22Rv1 (cell line): ENCODE data around the gene ARID3A.

Source experiments
- H3K27ac ChIP-seq: fragments of 450-650 bp; 2 replicates; pipeline ENCODE4 v1.5.1; 2017
- CTCF ChIP-seq: fragments of 450-650 bp; IDR thresholded peaks from 2 replicates; pipeline ENCODE4 v1.5.1; 2017; ENCODE audit warnings: mild to moderate bottlenecking
- ZFX ChIP-seq: fragments of 450-650 bp; IDR thresholded peaks from 2 replicates; pipeline ENCODE4 v1.6.1; 2017; ENCODE audit warnings: antibody characterized with exemption, borderline replicate concordance

Gene ARID3A

GRCh38 chr19:1007399-1008251 lies 81.8 kb downstream of the ARID3A start:
- TF ChIP-seq ZFX (no peak), CTCF (no peak)
- H3K27ac ChIP-seq, result no peak overlapping the region

- no peak overlapping the region for H3K27ac ChIP-seq
- no peak for TF ChIP-seq CTCF
- TF ChIP-seq ZFX, result no peak
Observed at GRCh38 chr19:1008268-1009040, 82.6 kb downstream of the ARID3A start.

GRCh38 chr19:1009041-1009980 lies 83.5 kb downstream of the ARID3A start:
- H3K27ac ChIP-seq, result no peak overlapping the region
- TF ChIP-seq ZFX, result no peak
- no peak for TF ChIP-seq CTCF

- no peak overlapping the region for H3K27ac ChIP-seq
- no peak for TF ChIP-seq CTCF
- TF ChIP-seq ZFX, result no peak
Observed at GRCh38 chr19:1009981-1010538, 84.2 kb downstream of the ARID3A start.

GRCh38 chr19:1010586-1011510 lies 85.0 kb downstream of the ARID3A start:
- TF ChIP-seq ZFX (no peak), CTCF (no peak)
- H3K27ac ChIP-seq, result no peak overlapping the region

GRCh38 chr19:1011831-1012333 lies 86.0 kb downstream of the ARID3A start:
- H3K27ac ChIP-seq, result no peak overlapping the region
- no peak for TF ChIP-seq CTCF
- TF ChIP-seq ZFX, result no peak
